Suprapubic skin (tissue), 4 donors: ENCODE results near the gene CAPZB. TPM values are rescaled to one million over a fixed set of nuclear protein-coding genes. Genes with fewer than 3 reads are reported as not detected.

Experiments
- DNase-seq, 2 donors: peaks; one replicate each; pipeline ENCODE4 v3.0.0-alpha.2; 2019; ENCODE audit warnings: low spot score in 2 of 2
- H3K27ac ChIP-seq: fragments of 200-600 bp; sonication (generic); one replicate; pipeline ENCODE4 v1.5.1; 2019
- H3K27me3 ChIP-seq: fragments of 200-600 bp; sonication (generic); one replicate; pipeline ENCODE4 v1.5.1; 2019
- H3K36me3 ChIP-seq: fragments of 200-600 bp; sonication (generic); one replicate; pipeline ENCODE4 v1.5.1; 2019
- H3K4me1 ChIP-seq: fragments of 200-600 bp; sonication (generic); one replicate; pipeline ENCODE4 v1.5.1; 2019
- H3K4me3 ChIP-seq: fragments of 200-600 bp; sonication (generic); one replicate; pipeline ENCODE4 v1.5.1; 2019; ENCODE audit warnings: mild to moderate bottlenecking
- H3K9me3 ChIP-seq: fragments of 200-600 bp; sonication (generic); one replicate; pipeline ENCODE4 v1.5.1; 2019
- EP300 ChIP-seq: sonication (generic); formaldehyde crosslinking; IDR thresholded peaks from one replicate; pipeline ENCODE4 v1.6.1; 2017; ENCODE audit warnings: antibody characterized with exemption
- POLR2A ChIP-seq, 2 donors: fragments of 450-650 bp; IDR thresholded peaks; one replicate each; pipeline ENCODE4 v1.6.1; 2017; ENCODE audit warnings: antibody characterized with exemption in 2 of 2, mild to moderate bottlenecking in 2 of 2, moderate library complexity in 2 of 2
- POLR2AphosphoS5 ChIP-seq, 3 donors: sonication (generic); formaldehyde crosslinking; IDR thresholded peaks; one replicate each; pipeline ENCODE4 v1.6.1; 2017; ENCODE audit warnings: antibody characterized with exemption in 3 of 3
- WGBS: methylation state at CpG from one replicate; pipeline ENCODE4 v1.1.5; 2018; 5-methylcytosine and 5-hydroxymethylcytosine counted together
- total RNA-seq, 4 donors: library from RNA; depleted of rRNA; stranded (reverse); fragments of >200 nt; gene quantifications; one replicate each; pipeline ENCODE4 v1.1.0, GENCODE V29; 2016
- TF ChIP-seq, protein P1 (sequence below), 2 donors: fragments of 200-600 bp in 1 of 2; fragments of 450-650 bp in 1 of 2; sonication (generic) in 1 of 2; IDR thresholded peaks; one replicate each; pipeline ENCODE4 v1.5.1; 2016 to 2019; ENCODE audit warnings: antibody characterized with exemption in 2 of 2, mild to moderate bottlenecking in 1 of 2, moderate library complexity in 1 of 2

The CAPZB gene
- total RNA-seq, 4 donors from 2014 or later: 101 to 130 (median 126) TPM

DNA sequence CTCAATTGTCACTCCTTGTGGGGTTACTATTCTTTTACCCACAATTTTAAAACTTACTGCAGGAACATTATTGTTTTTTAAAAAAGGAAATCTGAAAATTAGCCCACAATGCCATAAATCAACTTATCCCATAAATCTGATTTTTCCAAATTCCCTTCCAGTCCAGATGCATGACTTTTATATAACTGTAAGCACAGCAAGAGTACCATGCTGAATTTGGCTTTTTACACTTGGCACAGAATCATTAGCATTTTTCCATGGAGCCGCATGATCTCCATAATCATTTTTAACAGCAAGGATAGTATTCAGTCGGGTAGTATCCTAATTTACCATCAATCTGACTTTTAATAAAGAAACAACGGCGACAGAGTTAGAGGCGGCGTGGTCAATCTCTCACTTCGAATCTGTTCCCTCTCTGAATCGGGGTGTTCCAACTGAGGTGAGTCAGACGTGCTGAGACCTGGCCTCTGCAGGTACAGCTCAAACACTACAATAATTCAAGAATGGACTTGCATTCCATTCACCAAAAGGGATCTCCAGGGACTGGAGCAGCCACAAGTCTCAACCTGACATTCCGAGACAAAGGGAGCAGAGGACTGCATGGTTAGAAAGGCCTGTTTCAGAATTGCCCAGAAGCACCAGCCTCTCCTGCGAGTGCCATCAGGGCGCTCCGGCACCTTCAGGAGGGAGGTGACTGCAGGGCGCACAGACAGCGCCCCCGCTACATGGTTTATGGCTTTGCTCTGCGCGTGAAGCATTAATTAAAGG, 124.3 kb downstream of the CAPZB start:
- Histone ChIP-seq H3K27me3 (no peaks in the 10 kb centered on the region), H3K27ac (peak overlapping the region; percentile 63), H3K4me1 (peaks cover 52% of the 10 kb centered on the region), H3K9me3 (no peaks in the 10 kb centered on the region), H3K4me3 (no peak overlapping the region), H3K36me3 (peaks cover 17% of the 10 kb centered on the region)
- no peak for DNase-seq
- WGBS: 55% methylated on average over 18 of the region's 18 CpGs
- TF ChIP-seq EP300 (no peak), POLR2AphosphoS5 (IDR thresholded peaks at IDR 0.05) (no peak), POLR2A (IDR thresholded peaks at IDR 0.05) (no peak)
- TF ChIP-seq, protein P1, sequence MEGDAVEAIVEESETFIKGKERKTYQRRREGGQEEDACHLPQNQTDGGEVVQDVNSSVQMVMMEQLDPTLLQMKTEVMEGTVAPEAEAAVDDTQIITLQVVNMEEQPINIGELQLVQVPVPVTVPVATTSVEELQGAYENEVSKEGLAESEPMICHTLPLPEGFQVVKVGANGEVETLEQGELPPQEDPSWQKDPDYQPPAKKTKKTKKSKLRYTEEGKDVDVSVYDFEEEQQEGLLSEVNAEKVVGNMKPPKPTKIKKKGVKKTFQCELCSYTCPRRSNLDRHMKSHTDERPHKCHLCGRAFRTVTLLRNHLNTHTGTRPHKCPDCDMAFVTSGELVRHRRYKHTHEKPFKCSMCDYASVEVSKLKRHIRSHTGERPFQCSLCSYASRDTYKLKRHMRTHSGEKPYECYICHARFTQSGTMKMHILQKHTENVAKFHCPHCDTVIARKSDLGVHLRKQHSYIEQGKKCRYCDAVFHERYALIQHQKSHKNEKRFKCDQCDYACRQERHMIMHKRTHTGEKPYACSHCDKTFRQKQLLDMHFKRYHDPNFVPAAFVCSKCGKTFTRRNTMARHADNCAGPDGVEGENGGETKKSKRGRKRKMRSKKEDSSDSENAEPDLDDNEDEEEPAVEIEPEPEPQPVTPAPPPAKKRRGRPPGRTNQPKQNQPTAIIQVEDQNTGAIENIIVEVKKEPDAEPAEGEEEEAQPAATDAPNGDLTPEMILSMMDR (IDR thresholded peaks at IDR 0.05): no peak

DNA sequence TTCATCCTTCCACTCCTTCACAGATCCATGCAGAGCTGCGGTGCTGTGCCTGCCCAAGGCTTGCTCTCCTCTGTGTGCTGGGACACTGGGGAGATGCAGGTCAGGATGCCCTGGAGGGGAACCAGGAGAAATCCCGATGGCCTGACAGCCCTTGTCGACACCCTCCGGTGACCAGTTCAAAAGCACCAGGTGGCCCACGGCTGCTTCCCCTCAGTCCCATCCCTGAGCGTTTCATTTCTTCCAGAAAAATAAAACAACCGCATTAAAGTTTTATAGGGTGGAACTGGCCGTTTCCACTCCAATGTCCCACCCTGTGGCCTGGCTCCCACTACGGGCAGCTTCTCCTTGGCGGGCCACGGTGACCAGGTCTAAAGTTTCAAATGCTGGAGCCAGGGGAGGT, 124.9 kb downstream of the CAPZB start:
- Histone ChIP-seq H3K27me3 (no peaks in the 10 kb centered on the region), H3K27ac (peak overlapping the region; percentile 28), H3K9me3 (no peaks in the 10 kb centered on the region), H3K36me3 (peaks cover 23% of the 10 kb centered on the region), H3K4me3 (no peak overlapping the region), H3K4me1 (peaks cover 46% of the 10 kb centered on the region)
- no peak for TF ChIP-seq POLR2AphosphoS5 (IDR thresholded peaks at IDR 0.05)
- TF ChIP-seq POLR2A (IDR thresholded peaks at IDR 0.05): no peak
- no peak for TF ChIP-seq EP300
- TF ChIP-seq, protein P1 (IDR thresholded peaks at IDR 0.05): no peak
- no peak for DNase-seq
- 45% methylated on average over 11 of the region's 11 CpGs for WGBS

DNA sequence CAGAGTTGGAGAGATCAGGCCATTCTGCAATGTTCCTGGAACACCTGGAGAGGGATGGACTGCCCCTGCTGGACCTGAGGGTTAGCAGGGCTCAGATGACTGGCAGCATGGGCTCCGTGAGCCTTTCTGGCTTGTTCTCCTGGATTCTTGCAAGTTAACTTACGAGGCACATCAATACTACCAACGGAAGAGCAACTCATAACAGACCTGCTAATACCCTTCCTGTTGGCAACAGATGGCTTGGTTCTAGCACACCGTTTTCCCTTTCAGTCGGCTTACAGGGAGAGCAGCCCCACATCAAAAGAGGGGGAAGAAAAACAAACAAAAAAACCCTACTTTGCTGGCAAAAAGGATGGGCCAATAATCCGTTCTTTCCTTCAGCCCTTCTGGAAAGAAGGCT, 125.3 kb downstream of the CAPZB start:
- peaks cover 42% of the 10 kb centered on the region for H3K4me1 ChIP-seq

DNA sequence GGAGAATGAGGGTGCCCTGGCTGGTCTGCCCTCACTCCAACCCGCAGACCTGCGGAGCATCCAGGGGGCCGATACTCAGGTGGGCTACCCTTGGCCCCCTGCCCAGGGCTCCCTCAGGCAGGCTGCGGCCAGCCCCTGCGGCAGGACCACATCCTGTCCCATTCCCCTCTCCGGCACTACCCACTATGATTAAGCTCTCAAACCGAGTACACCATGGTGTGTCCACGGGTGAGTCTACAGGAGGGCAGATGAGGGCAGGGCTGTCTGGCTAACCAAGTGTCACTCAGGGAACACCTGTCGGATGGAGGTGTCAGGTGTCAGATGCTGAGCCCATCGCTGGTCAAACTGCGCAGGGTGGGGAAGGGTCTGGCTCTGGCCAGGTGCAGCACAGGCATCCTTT, 126.0 kb downstream of the CAPZB start:
- TF ChIP-seq EP300 (no peak), POLR2A (IDR thresholded peaks at IDR 0.05) (no peak)
- peaks cover 33% of the 10 kb centered on the region for H3K36me3 ChIP-seq
- no peaks in the 10 kb centered on the region for H3K9me3 ChIP-seq
- no peak overlapping the region for H3K27ac ChIP-seq
- H3K4me3 ChIP-seq: no peak overlapping the region
- peaks cover 38% of the 10 kb centered on the region for H3K4me1 ChIP-seq
- DNase-seq: no peak
- WGBS: 83% methylated on average over 9 of the region's 11 CpGs
- no peaks in the 10 kb centered on the region for H3K27me3 ChIP-seq

More for the DNA sequence above, 125.3 kb downstream of the CAPZB start:
- WGBS: 28% methylated on average over 3 of the region's 6 CpGs
- no peak for TF ChIP-seq EP300
- TF ChIP-seq, protein P1 (IDR thresholded peaks at IDR 0.05): no peak
- TF ChIP-seq POLR2AphosphoS5 (IDR thresholded peaks at IDR 0.05): no peak
- no peak for TF ChIP-seq POLR2A (IDR thresholded peaks at IDR 0.05)
- H3K9me3 ChIP-seq: no peaks in the 10 kb centered on the region
- DNase-seq: no peak
- H3K27me3 ChIP-seq: no peaks in the 10 kb centered on the region
- no peak overlapping the region for H3K4me3 ChIP-seq
- H3K27ac ChIP-seq: peak overlapping the region; percentile 28
- H3K36me3 ChIP-seq: peaks cover 27% of the 10 kb centered on the region

DNA sequence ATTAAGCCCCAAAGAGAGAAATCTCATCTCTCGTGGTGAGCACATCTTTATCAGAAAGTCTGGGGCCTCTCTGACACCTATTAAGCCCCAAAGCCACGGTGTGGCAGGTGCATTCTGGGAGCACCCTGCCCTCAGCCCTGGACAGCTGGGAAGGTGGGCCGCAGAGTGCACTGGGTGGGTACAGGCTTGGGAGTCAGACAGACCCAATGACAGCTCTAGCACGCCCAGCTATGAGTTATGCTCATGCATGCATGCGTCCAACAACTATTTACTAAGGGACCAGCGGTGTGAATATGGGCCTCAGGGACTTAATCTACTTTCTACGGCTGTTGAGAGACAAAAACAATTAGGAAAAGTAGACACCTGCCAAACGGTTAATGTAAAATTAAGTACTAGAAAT, 126.6 kb downstream of the CAPZB start:
- no peak for TF ChIP-seq EP300
- DNase-seq: no peak
- Histone ChIP-seq H3K9me3 (no peaks in the 10 kb centered on the region), H3K27ac (no peak overlapping the region), H3K27me3 (no peaks in the 10 kb centered on the region), H3K4me1 (peaks cover 35% of the 10 kb centered on the region), H3K36me3 (peaks cover 40% of the 10 kb centered on the region), H3K4me3 (no peak overlapping the region)
- 89% methylated on average over 8 of the region's 8 CpGs for WGBS

DNA sequence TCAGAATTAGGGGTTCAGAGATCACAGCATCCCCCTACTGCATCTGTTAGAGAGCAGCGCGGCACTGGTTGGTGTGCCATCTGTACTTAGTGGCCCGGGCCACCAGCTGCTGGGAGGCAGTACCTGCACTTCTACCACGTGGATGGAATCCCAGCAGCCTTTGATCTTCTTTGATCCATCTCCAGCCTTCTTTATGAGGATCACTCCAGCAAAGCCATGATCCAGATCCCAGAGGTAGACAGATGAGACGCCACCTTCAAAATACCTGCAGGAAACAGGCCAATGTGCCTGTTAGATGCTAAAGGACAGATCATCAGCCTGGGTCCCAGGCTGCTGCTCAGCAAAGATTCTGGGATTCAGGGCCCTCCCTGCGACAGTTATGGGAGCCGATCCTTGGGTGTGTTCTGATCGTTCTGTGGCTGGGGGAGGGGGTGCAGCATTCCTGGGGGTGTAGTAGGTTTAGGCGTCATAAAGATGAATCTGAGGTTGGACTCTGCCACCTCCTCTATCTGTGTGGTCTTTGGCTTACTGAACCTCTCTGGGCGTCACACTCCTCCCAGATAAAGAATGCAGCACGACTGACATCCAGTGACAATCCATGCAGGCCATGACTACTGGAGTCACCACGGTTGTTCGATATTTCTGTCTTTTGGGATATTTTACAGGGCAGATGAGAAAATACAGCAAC, 127.9 kb downstream of the CAPZB start:
- Histone ChIP-seq H3K27me3 (no peaks in the 10 kb centered on the region), H3K27ac (no peak overlapping the region), H3K4me1 (peaks cover 38% of the 10 kb centered on the region), H3K36me3 (peaks cover 52% of the 10 kb centered on the region), H3K9me3 (no peaks in the 10 kb centered on the region), H3K4me3 (no peak overlapping the region)
- no peak for DNase-seq
- no peak for TF ChIP-seq POLR2A (IDR thresholded peaks at IDR 0.05)
- 83% methylated on average over 13 of the region's 13 CpGs for WGBS
